Activated CD4-positive, alpha-beta T cell treated with anti-CD3 and anti-CD28 coated beads, Interleukin-2, amount 10 ng/mL, durations not matched to agents 7 days and 5 days (primary cell): Measurements from ENCODE around the gene XCL1. TPM values are rescaled to one million over a fixed set of nuclear protein-coding genes. Genes with fewer than 3 reads are reported as not detected.

Experiments used
- CTCF ChIA-PET: fragments of 350-600 bp; sonication (Branson Sonifier 250); formaldehyde crosslinking; loops from one replicate; lab custom pipeline; 2021; ENCODE audit warnings: antibody characterized with exemption; lab: Charles Lee
- POLR2A ChIA-PET: fragments of 350-600 bp; sonication (Branson Sonifier 250); formaldehyde crosslinking; loops from one replicate; lab custom pipeline; 2021; ENCODE audit warnings: antibody characterized with exemption; lab: Charles Lee
- DNase-seq: peaks from one replicate; pipeline ENCODE4 v3.0.0-alpha.2; 2020
- H3K27ac Mint-ChIP-seq: one replicate; pipeline ENCODE4 v1.8.0; 2021; ENCODE audit warnings: mild to moderate bottlenecking, moderate library complexity, mixed read lengths
- H3K27me3 Mint-ChIP-seq: one replicate; pipeline ENCODE4 v1.8.0; 2021; ENCODE audit warnings: mixed read lengths
- H3K36me3 Mint-ChIP-seq: one replicate; pipeline ENCODE4 v1.8.0; 2021; ENCODE audit warnings: low read depth, mixed read lengths
- H3K4me1 Mint-ChIP-seq: one replicate; pipeline ENCODE4 v1.8.0; 2021; ENCODE audit warnings: mixed read lengths
- H3K4me3 Mint-ChIP-seq: one replicate; pipeline ENCODE4 v1.8.0; 2021; ENCODE audit warnings: mild to moderate bottlenecking, moderate library complexity, mixed read lengths
- H3K9me3 Mint-ChIP-seq: one replicate; pipeline ENCODE4 v1.8.0; 2021; ENCODE audit warnings: mixed read lengths
- total RNA-seq, 2 experiments: library from RNA; stranded (reverse); gene quantifications; one replicate each; pipeline ENCODE4 v1.2.3, GENCODE V29; 2021

XCL1 gene
- total RNA-seq, 2 experiments from 2014 or later, result 0.15 TPM; not detected in 1

DNA sequence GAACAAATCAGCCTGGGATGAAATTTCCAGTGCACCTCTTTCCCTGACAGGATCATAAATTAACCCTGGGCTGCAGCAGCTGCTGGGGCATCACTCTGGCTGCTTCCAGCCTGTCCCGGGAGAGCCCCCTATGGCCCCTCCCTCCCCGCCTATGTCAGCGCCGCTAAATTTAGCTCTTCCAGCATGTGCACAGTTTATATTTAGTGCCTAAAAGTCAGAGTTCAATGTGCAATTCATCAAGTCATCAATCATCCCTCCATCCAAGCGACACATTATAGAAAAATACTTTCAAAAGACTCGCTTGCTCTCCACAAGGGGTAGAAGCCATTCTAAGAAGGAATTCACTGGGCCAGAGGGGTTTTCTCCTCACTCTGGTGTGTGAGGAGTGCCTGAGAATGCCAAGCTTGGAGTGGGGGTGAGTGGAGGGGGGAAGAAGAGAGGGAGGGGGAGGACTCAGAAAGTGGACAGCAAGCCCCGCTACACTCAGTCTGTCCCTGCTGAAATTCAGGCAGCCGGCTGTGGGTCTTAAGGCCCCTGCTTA lies 37.4 kb downstream of the XCL1 start:
- H3K9me3 Mint-ChIP-seq, result no peaks in the 10 kb centered on the region
- CTCF ChIA-PET, result interaction anchor here (1.2 kb wide), 1 partner anchor 14 kb away, joined by 3 read pairs; no protein-coding TSS in a partner anchor
- POLR2A ChIA-PET, result no interaction called here

DNA sequence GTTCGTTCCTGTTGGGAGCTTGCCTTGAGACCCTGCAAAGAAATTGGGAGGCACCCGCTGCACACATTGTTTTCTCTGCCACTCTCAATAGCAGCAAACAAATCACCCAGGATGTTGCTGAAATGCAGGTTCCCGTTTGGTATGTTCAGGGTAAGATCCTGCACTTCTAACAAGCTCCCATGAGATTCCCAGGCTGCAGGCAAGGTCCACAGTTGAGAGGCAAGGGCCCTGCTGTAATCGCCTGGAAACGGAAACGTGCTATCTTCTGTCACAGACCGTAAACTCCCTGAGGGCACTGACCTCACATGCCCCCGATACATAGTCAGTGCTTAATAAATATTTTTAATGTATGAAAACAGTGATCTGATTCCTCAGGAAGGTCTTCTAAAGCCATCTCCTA lies 37.8 kb downstream of the XCL1 start:
- H3K4me3 Mint-ChIP-seq, result no peak overlapping the region
- CTCF ChIA-PET, result interaction anchor here (1.7 kb wide), 1 partner anchor 11 kb away, joined by 7 read pairs; no protein-coding TSS in a partner anchor
- no peaks in the 10 kb centered on the region for H3K9me3 Mint-ChIP-seq
- POLR2A ChIA-PET, result interaction anchor here (0.6 kb wide), 1 partner anchor 57 kb away, joined by 4 read pairs; no protein-coding TSS in a partner anchor
- H3K4me1 Mint-ChIP-seq, result no peaks in the 10 kb centered on the region
- DNase-seq, result no peak
- H3K27ac Mint-ChIP-seq, result no peak overlapping the region
- H3K36me3 Mint-ChIP-seq, result no peaks in the 10 kb centered on the region
- peaks cover 3% of the 10 kb centered on the region for H3K27me3 Mint-ChIP-seq

More for the DNA sequence above, 37.4 kb downstream of the XCL1 start:
- Mint-ChIP-seq H3K27me3 (peaks cover 3% of the 10 kb centered on the region), H3K4me1 (no peaks in the 10 kb centered on the region), H3K27ac (no peak overlapping the region), H3K36me3 (no peaks in the 10 kb centered on the region), H3K4me3 (no peak overlapping the region)
- no peak for DNase-seq

DNA sequence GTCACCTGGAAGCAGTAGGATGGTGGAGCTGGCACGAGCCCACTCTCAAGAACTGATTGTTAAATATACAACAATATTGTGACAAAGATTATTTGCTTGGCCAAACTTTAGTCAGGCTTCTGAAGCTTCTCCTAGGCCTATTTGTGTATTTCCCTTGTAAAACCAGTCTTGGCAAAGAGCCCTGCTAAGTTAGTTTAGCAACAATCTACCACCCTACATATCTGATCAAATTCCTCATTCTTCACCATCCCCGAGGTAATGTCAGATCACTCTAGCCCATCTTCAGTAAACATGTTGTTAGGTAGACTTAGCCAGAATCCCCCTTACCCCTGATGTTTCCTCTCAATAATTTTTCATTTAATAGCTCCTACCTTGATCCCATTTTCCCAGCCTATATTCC lies 39.6 kb downstream of the XCL1 start:
- no peaks in the 10 kb centered on the region for H3K9me3 Mint-ChIP-seq
- H3K4me3 Mint-ChIP-seq, result no peak overlapping the region
- H3K36me3 Mint-ChIP-seq, result no peaks in the 10 kb centered on the region
- CTCF ChIA-PET, result interaction anchor here (1.7 kb wide), 1 partner anchor 13 kb away, joined by 7 read pairs; no protein-coding TSS in a partner anchor
- DNase-seq, result no peak
- no peaks in the 10 kb centered on the region for H3K4me1 Mint-ChIP-seq
- H3K27me3 Mint-ChIP-seq, result peaks cover 3% of the 10 kb centered on the region
- H3K27ac Mint-ChIP-seq, result no peak overlapping the region
- POLR2A ChIA-PET, result no interaction called here

DNA sequence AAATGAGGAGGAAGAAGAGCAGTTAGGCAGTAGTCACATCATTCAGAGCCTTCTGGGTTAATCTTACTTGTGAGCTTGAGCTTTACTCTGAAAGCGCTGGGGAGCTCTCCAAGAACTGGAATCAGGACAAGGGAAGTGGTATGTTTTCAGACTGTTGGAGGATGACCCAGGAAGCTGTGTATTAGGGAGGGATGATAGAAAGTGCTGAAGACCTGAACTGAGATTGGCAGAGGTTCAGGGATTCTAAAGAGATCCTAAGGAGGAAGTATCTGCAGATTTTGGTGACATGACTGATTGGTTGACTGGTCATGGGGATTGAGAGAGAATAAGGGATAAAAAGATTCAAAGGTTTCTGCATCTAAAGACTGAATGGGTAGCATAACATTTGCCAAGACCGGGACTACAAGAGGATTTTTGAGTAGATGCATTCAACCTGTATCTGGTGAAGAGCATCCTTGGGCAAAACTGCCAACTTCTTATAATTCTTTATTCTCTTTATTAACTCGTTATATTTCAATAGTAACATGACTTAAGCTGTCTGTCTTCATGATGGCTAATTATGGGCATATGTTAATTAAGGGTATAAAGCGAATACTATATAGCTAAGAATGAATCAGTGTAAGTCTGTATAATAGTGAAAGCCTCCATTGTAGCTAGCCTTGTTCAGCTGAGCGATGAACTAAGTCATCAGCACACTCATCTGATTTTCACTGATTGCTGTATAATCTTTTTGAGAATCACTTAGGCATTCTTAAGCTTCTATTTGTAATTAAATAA lies 41.8 kb downstream of the XCL1 start:
- no peak for DNase-seq
- H3K9me3 Mint-ChIP-seq, result no peaks in the 10 kb centered on the region
- ChIA-PET POLR2A (no interaction called here), CTCF (interaction anchor here (0.5 to 1.1 kb wide), 3 partner anchors 10 to 546 kb away, joined by 3 to 4 read pairs (median 3); no protein-coding TSS in a partner anchor)
- no peaks in the 10 kb centered on the region for H3K4me1 Mint-ChIP-seq
- peaks cover 6% of the 10 kb centered on the region for H3K27me3 Mint-ChIP-seq
- no peak overlapping the region for H3K27ac Mint-ChIP-seq
- H3K4me3 Mint-ChIP-seq, result no peak overlapping the region
- H3K36me3 Mint-ChIP-seq, result no peaks in the 10 kb centered on the region

DNA sequence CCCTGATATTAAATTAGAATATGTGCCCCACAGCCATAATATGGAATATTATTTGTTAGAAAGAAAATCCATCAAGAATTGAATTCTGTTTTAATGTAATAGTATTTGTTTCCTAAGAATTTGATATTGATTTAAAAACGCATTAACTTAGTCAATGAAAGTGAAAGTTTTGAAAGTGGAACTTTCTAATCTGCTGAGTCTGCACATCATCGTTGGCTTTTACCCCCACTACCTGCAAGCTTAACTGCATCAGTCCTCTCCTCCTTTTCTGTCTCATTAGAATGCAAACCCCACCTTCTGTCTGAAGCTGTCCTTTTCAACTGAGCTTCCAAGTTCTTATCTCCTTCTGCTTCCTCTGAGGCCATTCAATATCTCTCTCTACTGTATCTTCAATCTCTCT lies 42.5 kb downstream of the XCL1 start:
- no peaks in the 10 kb centered on the region for H3K9me3 Mint-ChIP-seq
- no peak overlapping the region for H3K4me3 Mint-ChIP-seq
- no peaks in the 10 kb centered on the region for H3K4me1 Mint-ChIP-seq
- H3K36me3 Mint-ChIP-seq, result no peaks in the 10 kb centered on the region
- peaks cover 6% of the 10 kb centered on the region for H3K27me3 Mint-ChIP-seq
- H3K27ac Mint-ChIP-seq, result no peak overlapping the region
- ChIA-PET POLR2A (no interaction called here), CTCF (interaction anchor here (1.1 kb wide), 1 partner anchor 10 kb away, joined by 3 read pairs; no protein-coding TSS in a partner anchor)
- DNase-seq, result no peak

DNA sequence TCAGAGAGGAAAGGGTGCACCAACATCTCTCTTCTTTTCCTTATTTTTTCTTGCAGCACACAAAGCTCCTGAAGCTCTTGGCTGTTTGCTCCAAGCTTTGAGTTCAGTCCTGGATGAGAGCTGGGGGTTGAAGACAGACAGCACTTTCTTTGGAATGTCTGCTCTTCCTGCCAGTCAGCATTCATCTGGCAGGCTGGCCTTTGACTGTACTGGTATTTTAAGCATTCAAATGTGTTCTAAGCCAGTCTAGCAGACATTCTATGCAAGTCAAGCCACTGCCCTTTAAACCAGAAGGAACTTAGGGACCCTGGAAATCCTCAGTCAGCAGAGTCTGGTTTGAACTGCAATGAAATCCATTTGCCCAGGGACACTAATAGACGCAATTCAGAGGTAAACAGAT lies 45.0 kb downstream of the XCL1 start:
- Mint-ChIP-seq H3K4me3 (no peak overlapping the region), H3K27ac (no peak overlapping the region), H3K4me1 (no peaks in the 10 kb centered on the region), H3K36me3 (no peaks in the 10 kb centered on the region), H3K27me3 (peaks cover 9% of the 10 kb centered on the region), H3K9me3 (no peaks in the 10 kb centered on the region)
- ChIA-PET CTCF (interaction anchor here (0.7 kb wide), 1 partner anchor 221 kb away, joined by 3 read pairs; no protein-coding TSS in a partner anchor), POLR2A (no interaction called here)
- no peak for DNase-seq

DNA sequence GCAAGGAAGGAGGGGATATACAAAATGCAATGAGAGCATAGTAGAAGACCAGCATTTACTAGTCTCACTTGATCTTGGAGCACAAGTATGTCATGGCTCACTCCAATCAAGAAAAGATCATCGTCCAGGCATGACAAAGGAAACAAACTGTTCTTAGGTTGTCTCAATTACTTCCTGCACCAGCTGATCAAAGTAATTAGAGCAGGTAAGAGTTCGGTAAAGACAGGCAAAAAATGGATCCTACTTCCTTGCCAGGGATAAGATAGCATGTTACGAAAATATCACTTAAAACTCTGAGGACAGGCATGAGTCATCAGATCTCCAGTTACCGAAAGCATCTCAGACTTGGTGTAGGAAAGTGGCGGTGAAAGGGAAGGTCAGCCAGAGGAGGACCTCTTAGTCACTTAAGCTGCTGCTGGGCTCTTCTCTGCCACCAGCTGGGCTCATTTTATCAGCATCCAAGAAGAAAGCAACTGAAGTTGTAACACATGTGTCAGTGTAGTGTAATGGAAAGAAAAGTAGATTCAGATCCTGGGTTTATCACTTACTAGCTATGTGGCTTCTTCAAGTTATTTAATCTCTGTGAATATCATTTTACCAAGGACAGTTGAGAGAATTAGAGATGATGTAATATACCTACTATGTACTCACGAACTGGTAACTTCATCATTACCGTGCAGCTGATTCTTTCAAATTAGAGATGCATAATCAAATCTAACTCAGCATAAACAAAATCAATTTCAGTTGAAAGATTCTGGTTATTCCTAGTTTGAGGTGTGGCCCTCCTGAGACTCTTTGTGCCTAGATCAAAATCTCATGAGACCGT lies 46.8 kb downstream of the XCL1 start:
- H3K9me3 Mint-ChIP-seq, result no peaks in the 10 kb centered on the region

DNA sequence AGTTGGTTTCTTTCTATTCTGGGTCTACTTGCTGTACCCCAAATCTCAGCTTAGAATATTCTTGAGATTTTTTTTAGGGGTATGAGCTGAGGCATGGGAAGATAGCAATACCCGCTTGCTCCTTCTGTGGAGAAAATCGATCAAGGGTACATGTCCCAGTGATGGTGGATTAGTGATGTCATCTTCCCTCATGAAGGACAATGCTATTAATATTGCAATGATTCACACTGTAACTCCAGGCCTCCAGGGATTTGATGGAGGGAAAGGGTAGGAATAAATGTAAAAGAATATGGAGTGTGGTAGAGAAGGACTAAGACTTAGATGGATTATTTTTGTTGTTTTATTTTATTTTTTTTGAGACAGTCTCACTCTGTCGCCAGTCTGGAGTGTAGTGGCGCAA lies 47.4 kb downstream of the XCL1 start:
- Mint-ChIP-seq H3K36me3 (no peaks in the 10 kb centered on the region), H3K27ac (no peak overlapping the region), H3K4me3 (no peak overlapping the region), H3K4me1 (no peaks in the 10 kb centered on the region), H3K9me3 (no peaks in the 10 kb centered on the region), H3K27me3 (peaks cover 6% of the 10 kb centered on the region)
- DNase-seq, result no peak
- ChIA-PET CTCF (interaction anchor here (0.5 to 1.5 kb wide), 3 partner anchors 20 to 192 kb away, joined by 3 to 4 read pairs (median 4); no protein-coding TSS in a partner anchor), POLR2A (no interaction called here)

More for the DNA sequence above, 46.8 kb downstream of the XCL1 start:
- Mint-ChIP-seq H3K27me3 (peaks cover 6% of the 10 kb centered on the region), H3K4me1 (no peaks in the 10 kb centered on the region), H3K36me3 (no peaks in the 10 kb centered on the region), H3K27ac (no peak overlapping the region), H3K4me3 (no peak overlapping the region)
- POLR2A ChIA-PET, result no interaction called here
- CTCF ChIA-PET, result interaction anchor here (1.2 to 1.5 kb wide), 2 partner anchors 20 to 183 kb away, joined by 4 read pairs; no protein-coding TSS in a partner anchor
- DNase-seq, result no peak

DNA sequence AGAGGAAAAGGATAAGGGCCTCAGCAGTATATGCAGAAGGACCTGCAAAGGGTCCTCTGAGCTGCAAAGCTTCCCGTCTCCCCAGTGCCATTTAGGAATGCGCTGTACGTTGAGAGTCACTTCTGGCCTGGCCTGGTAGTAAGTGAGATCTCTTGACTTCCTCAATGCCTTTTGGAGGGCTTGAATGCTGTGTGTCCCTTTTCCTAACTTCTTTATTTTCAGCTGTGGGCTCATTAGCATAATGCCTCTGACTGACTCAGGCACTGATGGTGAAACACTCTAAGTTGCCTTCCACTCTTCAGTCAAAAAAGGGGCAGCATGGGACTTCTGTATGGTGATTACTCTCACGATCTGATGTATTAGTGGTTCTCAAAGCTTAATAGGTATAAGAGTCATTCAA lies 49.9 kb downstream of the XCL1 start:
- CTCF ChIA-PET, result interaction anchor here (1.0 kb wide), 1 partner anchor 9 kb away, joined by 4 read pairs; no protein-coding TSS in a partner anchor
- no peak for DNase-seq
- Mint-ChIP-seq H3K27me3 (peaks cover 9% of the 10 kb centered on the region), H3K4me1 (no peaks in the 10 kb centered on the region), H3K9me3 (no peaks in the 10 kb centered on the region), H3K27ac (no peak overlapping the region), H3K4me3 (no peak overlapping the region), H3K36me3 (no peaks in the 10 kb centered on the region)
- POLR2A ChIA-PET, result no interaction called here

DNA sequence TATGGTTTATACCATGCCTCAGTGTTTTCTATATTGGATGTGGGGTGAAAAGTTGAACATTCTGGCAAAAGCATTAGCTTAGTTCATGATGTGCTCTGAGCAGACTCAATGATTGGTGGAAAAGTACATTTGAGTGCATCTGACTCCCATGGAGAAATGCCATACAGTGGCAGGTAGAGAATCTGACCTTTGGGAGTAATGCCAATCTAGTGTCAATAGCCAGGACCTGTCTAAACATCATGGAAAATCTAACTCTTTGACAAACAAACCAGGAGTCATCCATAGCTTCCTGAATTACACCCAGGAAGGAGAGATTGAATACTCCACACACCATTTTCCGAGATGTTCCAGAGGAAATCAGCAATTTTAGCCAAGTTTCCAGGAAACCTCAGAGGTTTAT lies 51.0 kb downstream of the XCL1 start:
- Mint-ChIP-seq H3K27me3 (peaks cover 6% of the 10 kb centered on the region), H3K27ac (no peak overlapping the region), H3K4me3 (no peak overlapping the region), H3K36me3 (no peaks in the 10 kb centered on the region), H3K9me3 (no peaks in the 10 kb centered on the region), H3K4me1 (no peaks in the 10 kb centered on the region)
- CTCF ChIA-PET, result no interaction called here
- no peak for DNase-seq
- POLR2A ChIA-PET, result no interaction called here

DNA sequence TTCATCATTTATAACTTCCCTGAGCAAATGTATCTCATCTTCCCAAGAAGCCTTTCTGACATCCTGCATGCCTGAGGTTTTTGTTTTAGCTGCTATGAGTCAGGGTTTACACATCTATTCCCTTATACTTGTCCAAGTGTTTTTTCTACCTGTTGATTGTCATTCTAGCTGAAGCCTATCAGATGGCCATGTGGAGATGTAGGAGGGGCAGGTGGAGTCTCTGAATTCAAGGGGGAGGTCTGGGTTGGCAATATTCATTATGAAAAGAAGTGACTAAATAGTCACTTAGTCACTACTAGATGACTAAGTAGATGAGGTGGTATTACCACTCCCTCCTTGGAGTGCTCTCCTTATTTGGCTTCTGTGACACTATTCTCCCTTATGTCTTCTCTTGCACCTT lies 52.4 kb downstream of the XCL1 start:
- Mint-ChIP-seq H3K27me3 (peaks cover 6% of the 10 kb centered on the region), H3K36me3 (no peaks in the 10 kb centered on the region), H3K4me3 (no peak overlapping the region), H3K27ac (no peak overlapping the region), H3K9me3 (no peaks in the 10 kb centered on the region), H3K4me1 (no peaks in the 10 kb centered on the region)
- DNase-seq, result no peak
- ChIA-PET CTCF (interaction anchor here (1.1 kb wide), 1 partner anchor 10 kb away, joined by 3 read pairs; no protein-coding TSS in a partner anchor), POLR2A (no interaction called here)

DNA sequence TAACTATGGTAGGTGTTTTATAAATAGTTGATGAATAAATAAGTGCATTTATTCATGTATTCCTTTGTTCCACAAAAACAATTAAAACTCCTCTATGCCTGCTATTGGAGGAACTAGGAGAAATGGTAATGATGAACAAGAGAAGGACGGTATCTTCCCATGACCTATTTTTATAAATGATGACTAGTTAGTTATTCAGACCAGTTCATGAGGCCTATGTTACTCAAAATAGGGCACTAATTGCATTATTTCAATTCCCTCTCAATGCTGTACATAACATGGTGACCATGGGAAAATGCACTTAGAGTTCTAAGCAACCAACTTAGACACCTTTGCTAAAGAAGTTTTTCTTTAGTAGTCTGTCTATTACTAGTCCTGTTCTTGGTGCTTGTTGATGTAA lies 53.1 kb downstream of the XCL1 start:
- POLR2A ChIA-PET, result no interaction called here
- Mint-ChIP-seq H3K4me1 (no peaks in the 10 kb centered on the region), H3K27ac (no peak overlapping the region), H3K4me3 (no peak overlapping the region), H3K36me3 (no peaks in the 10 kb centered on the region), H3K27me3 (peaks cover 5% of the 10 kb centered on the region), H3K9me3 (no peaks in the 10 kb centered on the region)
- CTCF ChIA-PET, result no interaction called here
- no peak for DNase-seq
